Activated T-cell treated with anti-CD3 and anti-CD28 coated beads, Interleukin-2, amount 50 U/mL, for 48 hours (primary cell): ENCODE results near the gene PTPRB.
"Not testable (repeated sequence)": the region's sequence is repeated elsewhere in the genome, so short reads cannot be mapped to it uniquely, and the experiment has no call there.

Experiments
- DNase-seq, 2 experiments: peaks; one replicate each; pipeline ENCODE4 v3.0.0-alpha.2; 2020

Gene PTPRB

GRCh38 chr12:70535896-70536374 is 101.3 kb downstream of the PTPRB start:
- DNase-seq = no peak

- DNase-seq = no peak
Measured at GRCh38 chr12:70534466-70534865, 102.8 kb downstream of the PTPRB start.

- no peak for DNase-seq
Measured at GRCh38 chr12:70529647-70530046, 107.6 kb downstream of the PTPRB start.

- no peak for DNase-seq
Measured at GRCh38 chr12:70520847-70521246, 116.4 kb downstream of the PTPRB start.

- DNase-seq = no peak
Measured at GRCh38 chr12:70513426-70513825, 123.8 kb downstream of the PTPRB start.

GRCh38 chr12:70508178-70508577 is 129.1 kb downstream of the PTPRB start:
- no peak for DNase-seq

- DNase-seq = no peak
Measured at GRCh38 chr12:70507442-70507841, 129.8 kb downstream of the PTPRB start.

- no peak for DNase-seq
Measured at GRCh38 chr12:70497508-70497907, 139.7 kb downstream of the PTPRB start.

- DNase-seq = not testable (repeated sequence)
Measured at GRCh38 chr12:70492904-70493303, 144.3 kb downstream of the PTPRB start.

- not testable (repeated sequence) for DNase-seq
Measured at GRCh38 chr12:70490928-70491327, 146.3 kb downstream of the PTPRB start.

- DNase-seq = no peak
Measured at GRCh38 chr12:70487440-70487839, 149.8 kb downstream of the PTPRB start.

GRCh38 chr12:70486588-70486987 is 150.6 kb downstream of the PTPRB start:
- no peak for DNase-seq

GRCh38 chr12:70485704-70486103 is 151.5 kb downstream of the PTPRB start:
- DNase-seq = no peak

GRCh38 chr12:70484464-70484863 is 152.8 kb downstream of the PTPRB start:
- DNase-seq = no peak

- DNase-seq = no peak
Measured at GRCh38 chr12:70482764-70483163, 154.5 kb downstream of the PTPRB start.

GRCh38 chr12:70469221-70469820 is 167.9 kb downstream of the PTPRB start:
- DNase-seq = no peak

- no peak for DNase-seq
Measured at GRCh38 chr12:70468741-70469140, 168.5 kb downstream of the PTPRB start.

- DNase-seq = no peak
Measured at GRCh38 chr12:70467918-70468733, 169.1 kb downstream of the PTPRB start.

GRCh38 chr12:70467476-70467875 is 169.8 kb downstream of the PTPRB start:
- DNase-seq = no peak

GRCh38 chr12:70466753-70467152 is 170.5 kb downstream of the PTPRB start:
- DNase-seq = no peak
